ENCODE results near the gene KIT. TPM values are rescaled to one million over a fixed set of nuclear protein-coding genes. Genes with fewer than 3 reads are reported as not detected.

The KIT gene
- total RNA-seq, 1 donor from 2014 or later: 28.5 TPM

- ATAC-seq: no peak
- no peak for TF ChIP-seq CTCF (IDR thresholded peaks at IDR 0.05)
- peak overlapping the region; percentile 63 for H3K4me3 ChIP-seq
- H3K27ac ChIP-seq: peak overlapping the region; percentile 56
- no peak for DNase-seq
- peaks cover 36% of the 10 kb centered on the region for H3K4me1 ChIP-seq
- no peaks in the 10 kb centered on the region for H3K9me3 ChIP-seq
- intact Hi-C loops (cut with DNase I): no loop called here
- H3K27me3 ChIP-seq (ENCODE audit: low read depth): peaks cover 39% of the 10 kb centered on the region
- no peaks in the 10 kb centered on the region for H3K36me3 ChIP-seq
These were observed 2.2 kb downstream of the KIT start for GRCh38 chr4:54659749-54660535.

GRCh38 chr4:54660591-54660990 is 2.8 kb downstream of the KIT start:
- Histone ChIP-seq H3K36me3 (no peaks in the 10 kb centered on the region), H3K27ac (no peak overlapping the region), H3K9me3 (no peaks in the 10 kb centered on the region), H3K4me1 (peaks cover 36% of the 10 kb centered on the region), H3K27me3 (ENCODE audit: low read depth) (peaks cover 39% of the 10 kb centered on the region), H3K4me3 (no peak overlapping the region)
- no peak for TF ChIP-seq CTCF (IDR thresholded peaks at IDR 0.05)
- DNase-seq: no peak
- intact Hi-C loops (cut with DNase I): no loop called here
- no peak for ATAC-seq

- Histone ChIP-seq H3K4me1 (peaks cover 36% of the 10 kb centered on the region), H3K27me3 (ENCODE audit: low read depth) (peaks cover 39% of the 10 kb centered on the region), H3K9me3 (no peaks in the 10 kb centered on the region), H3K36me3 (no peaks in the 10 kb centered on the region), H3K4me3 (no peak overlapping the region), H3K27ac (no peak overlapping the region)
- intact Hi-C loops (cut with DNase I): no loop called here
- ATAC-seq (no peak), DNase-seq (no peak)
- no peak for TF ChIP-seq CTCF (IDR thresholded peaks at IDR 0.05)
These were observed 3.4 kb downstream of the KIT start for GRCh38 chr4:54661169-54661568.

- Histone ChIP-seq H3K27me3 (ENCODE audit: low read depth) (peaks cover 39% of the 10 kb centered on the region), H3K9me3 (no peaks in the 10 kb centered on the region), H3K27ac (no peak overlapping the region), H3K36me3 (no peaks in the 10 kb centered on the region), H3K4me1 (peaks cover 36% of the 10 kb centered on the region), H3K4me3 (no peak overlapping the region)
- intact Hi-C loops (cut with DNase I): no loop called here
- ATAC-seq (no peak), DNase-seq (no peak)
- no peak for TF ChIP-seq CTCF (IDR thresholded peaks at IDR 0.05)
These were observed 3.9 kb downstream of the KIT start for GRCh38 chr4:54661686-54662085.

GRCh38 chr4:54662123-54662522 is 4.4 kb downstream of the KIT start:
- no peak for TF ChIP-seq CTCF (IDR thresholded peaks at IDR 0.05)
- no peaks in the 10 kb centered on the region for H3K9me3 ChIP-seq
- H3K4me1 ChIP-seq: peaks cover 34% of the 10 kb centered on the region
- ATAC-seq (no peak), DNase-seq (no peak)
- no peak overlapping the region for H3K27ac ChIP-seq
- H3K4me3 ChIP-seq: no peak overlapping the region
- peaks cover 38% of the 10 kb centered on the region for H3K27me3 ChIP-seq (ENCODE audit: low read depth)
- intact Hi-C loops (cut with DNase I): no loop called here
- no peaks in the 10 kb centered on the region for H3K36me3 ChIP-seq
